ENCODE data around the gene TJP3. TPM values are rescaled to one million over a fixed set of nuclear protein-coding genes. Genes with fewer than 3 reads are reported as not detected.

Gene TJP3
- total and polyA plus RNA-seq, 10 of the 15 experiments (the other 5 are each of a cell fraction or from before 2014, with no cell fraction given) = 0.04 to 1.2 (median 0.29) TPM; not detected in 6

DNA sequence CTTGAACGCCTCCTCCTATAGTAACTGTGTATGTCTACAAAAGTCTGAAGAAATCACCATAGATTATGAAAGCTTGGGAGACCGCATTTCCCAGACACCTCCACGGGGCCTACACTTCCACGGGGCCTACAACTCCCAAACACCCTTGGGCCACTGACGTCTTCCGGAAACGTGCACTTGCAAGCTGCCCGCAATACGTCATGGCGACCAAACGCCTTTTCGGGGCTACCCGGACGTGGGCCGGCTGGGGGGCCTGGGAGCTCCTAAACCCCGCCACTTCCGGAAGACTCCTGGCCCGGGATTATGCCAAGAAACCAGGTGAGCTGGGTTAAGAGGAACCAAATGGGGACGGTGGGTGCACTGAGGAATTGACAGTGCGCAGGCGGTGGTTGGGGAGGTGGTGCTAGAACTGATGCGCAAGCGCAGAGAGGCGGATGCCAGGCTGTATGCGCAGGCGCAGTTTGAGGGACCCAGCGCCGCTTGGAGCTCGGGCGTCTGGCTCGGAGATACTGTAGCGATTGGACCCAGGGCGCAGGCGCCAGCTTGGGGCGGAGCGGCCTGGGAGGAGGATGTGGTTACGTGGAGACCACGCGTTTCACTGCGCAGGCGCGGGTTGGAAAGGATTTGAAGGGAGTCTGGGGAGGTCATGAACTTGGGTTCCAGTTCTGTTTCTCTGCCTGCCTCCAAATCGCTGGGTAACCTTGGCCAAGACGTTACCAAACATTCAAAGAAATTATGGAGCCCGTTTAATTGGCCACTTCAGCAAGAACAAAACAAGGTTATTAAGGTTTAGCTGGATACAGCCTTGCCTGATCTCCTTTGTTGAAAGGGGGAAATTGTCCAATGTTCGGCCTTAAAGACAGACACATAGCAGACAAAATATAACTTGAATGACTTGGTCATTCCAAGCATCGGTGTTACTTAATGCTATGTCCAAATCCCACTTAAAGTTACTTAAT is 54.6 kb downstream of the TJP3 start, which contains the start of gene MRPL54:
TSS of gene MRPL54 (plus strand) at position 182 of the 959 bp plus-strand sequence. CDS start at position 201, 19 bp downstream.
- Histone ChIP-seq H3K9me3 (replicated peaks; ENCODE audit: control insufficient read depth, insufficient read depth, low read length) (no peaks in the 10 kb centered on the region), H3K27ac (ENCODE audit: control insufficient read depth, insufficient read depth) (peak within 1 kb of the TSS; percentile 100), H2AFZ (ENCODE audit: control insufficient read depth, low read depth, low read length) (peak within 1 kb of the TSS; percentile 97), H3K4me2 (ENCODE audit: control insufficient read depth, insufficient read depth) (peak within 1 kb of the TSS; percentile 95), H3K4me3 (peak within 1 kb of the TSS; percentile 91), H3K36me3 (ENCODE audit: control insufficient read depth in 2 of 2, insufficient read depth in 2 of 2, low read length in 1 of 2) (peaks cover 0 to 12% of the 10 kb centered on the region in 2 experiments; a peak in 3 of 4 replicates), H4K20me1 (ENCODE audit: control insufficient read depth, insufficient read depth) (no peaks in the 10 kb centered on the region), H3K79me2 (ENCODE audit: control insufficient read depth, insufficient read depth, low read length) (peaks cover 25% of the 10 kb centered on the region), H3K4me1 (ENCODE audit: control insufficient read depth, insufficient read depth, low read length) (peaks cover 4% of the 10 kb centered on the region; the same call in 1 of the 2 replicates), H3K9ac (ENCODE audit: control insufficient read depth, insufficient read depth, low read length) (peak within 1 kb of the TSS; percentile 98), H3K27me3 (replicated peaks in 1 of 2; ENCODE audit: control insufficient read depth in 2 of 2, insufficient read depth in 2 of 2, low read length in 1 of 2) (no peaks in the 10 kb centered on the region)
- ChIA-PET POLR2A (interaction anchor here (0.6 to 1.9 kb wide), 11 partner anchors 209 to 1692 kb away, joined by 3 to 5 read pairs (median 4); partner anchors contain the start of genes CHAF1A, EBI3 and MPND), RAD21 (ENCODE audit: unreplicated experiment) (interaction anchor here (0.6 to 2.1 kb wide), 12 partner anchors 11 to 1615 kb away, joined by 3 to 7 read pairs (median 4); no protein-coding TSS in a partner anchor), CTCF (interaction anchor here (0.7 to 2.3 kb wide), 11 partner anchors 13 to 487 kb away, joined by 3 to 13 read pairs (median 3); partner anchors contain the start of genes EEF2 and PIP5K1C), SMC1A (ENCODE audit: uncharacterized antibody, unreplicated experiment) (interaction anchor here (0.6 to 1.5 kb wide), 11 partner anchors 19 to 444 kb away, joined by 3 to 8 read pairs (median 3); partner anchors contain the start of gene EEF2)
- BruUV-seq (replicated peaks) = TSS peak; percentile 97
- DNase-seq (ENCODE audit: low read depth, low spot score) (peak; percentile 97), ATAC-seq (peak; percentile 89), FAIRE-seq (peak; percentile 98)
- intact Hi-C loops (cut with micrococcal nuclease; ENCODE audit: unreplicated experiment) (no loop called here), in situ Hi-C loops (cut with MboI) (no loop called here)
- under 1% methylated on average over 47 of the region's 47 CpGs for WGBS (ENCODE audit: insufficient coverage, insufficient replicate concordance, low lambda C conversion rate, missing lambda C conversion rate)
- TF ChIP-seq IRF4 (IDR thresholded peaks at IDR 0.05; ENCODE audit: low read depth, low read length) = 0 out of 2 replicates have a peak, but pooled peaks have one; percentile 8
- TF ChIP-seq SUPT20H (IDR thresholded peaks at IDR 0.05; ENCODE audit: borderline replicate concordance, control insufficient read depth, low read depth, low read length) = no peak
- no peak for TF ChIP-seq CBX3 (IDR thresholded peaks at IDR 0.05; ENCODE audit: borderline replicate concordance, low read depth)
- no peak for TF ChIP-seq PAX8 (IDR thresholded peaks at IDR 0.05)
- peak; percentile 90 for TF ChIP-seq POLR2AphosphoS2 (IDR thresholded peaks at IDR 0.05; ENCODE audit: low read depth, low read length)
- no peak for TF ChIP-seq WRNIP1 (IDR thresholded peaks at IDR 0.05; ENCODE audit: borderline replicate concordance, low read depth, low read length)
- TF ChIP-seq POLR2AphosphoS5 (IDR thresholded peaks at IDR 0.05; ENCODE audit: low read length) = peak; percentile 95
- TF ChIP-seq, protein P1, sequence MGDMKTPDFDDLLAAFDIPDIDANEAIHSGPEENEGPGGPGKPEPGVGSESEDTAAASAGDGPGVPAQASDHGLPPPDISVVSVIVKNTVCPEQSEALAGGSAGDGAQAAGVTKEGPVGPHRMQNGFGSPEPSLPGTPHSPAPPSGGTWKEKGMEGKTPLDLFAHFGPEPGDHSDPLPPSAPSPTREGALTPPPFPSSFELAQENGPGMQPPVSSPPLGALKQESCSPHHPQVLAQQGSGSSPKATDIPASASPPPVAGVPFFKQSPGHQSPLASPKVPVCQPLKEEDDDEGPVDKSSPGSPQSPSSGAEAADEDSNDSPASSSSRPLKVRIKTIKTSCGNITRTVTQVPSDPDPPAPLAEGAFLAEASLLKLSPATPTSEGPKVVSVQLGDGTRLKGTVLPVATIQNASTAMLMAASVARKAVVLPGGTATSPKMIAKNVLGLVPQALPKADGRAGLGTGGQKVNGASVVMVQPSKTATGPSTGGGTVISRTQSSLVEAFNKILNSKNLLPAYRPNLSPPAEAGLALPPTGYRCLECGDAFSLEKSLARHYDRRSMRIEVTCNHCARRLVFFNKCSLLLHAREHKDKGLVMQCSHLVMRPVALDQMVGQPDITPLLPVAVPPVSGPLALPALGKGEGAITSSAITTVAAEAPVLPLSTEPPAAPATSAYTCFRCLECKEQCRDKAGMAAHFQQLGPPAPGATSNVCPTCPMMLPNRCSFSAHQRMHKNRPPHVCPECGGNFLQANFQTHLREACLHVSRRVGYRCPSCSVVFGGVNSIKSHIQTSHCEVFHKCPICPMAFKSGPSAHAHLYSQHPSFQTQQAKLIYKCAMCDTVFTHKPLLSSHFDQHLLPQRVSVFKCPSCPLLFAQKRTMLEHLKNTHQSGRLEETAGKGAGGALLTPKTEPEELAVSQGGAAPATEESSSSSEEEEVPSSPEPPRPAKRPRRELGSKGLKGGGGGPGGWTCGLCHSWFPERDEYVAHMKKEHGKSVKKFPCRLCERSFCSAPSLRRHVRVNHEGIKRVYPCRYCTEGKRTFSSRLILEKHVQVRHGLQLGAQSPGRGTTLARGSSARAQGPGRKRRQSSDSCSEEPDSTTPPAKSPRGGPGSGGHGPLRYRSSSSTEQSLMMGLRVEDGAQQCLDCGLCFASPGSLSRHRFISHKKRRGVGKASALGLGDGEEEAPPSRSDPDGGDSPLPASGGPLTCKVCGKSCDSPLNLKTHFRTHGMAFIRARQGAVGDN (IDR thresholded peaks at IDR 0.05) = peak; percentile 68
- peak; percentile 84 for TF ChIP-seq RUNX3 (IDR thresholded peaks at IDR 0.05; ENCODE audit: low read length)
- peak; percentile 76 for TF ChIP-seq ESRRA (IDR thresholded peaks at IDR 0.05; ENCODE audit: low read length)
- TF ChIP-seq CHD2 (IDR thresholded peaks at IDR 0.05; ENCODE audit: borderline replicate concordance, low read depth, low read length) = no peak
- TF ChIP-seq MEF2B (IDR thresholded peaks at IDR 0.05; ENCODE audit: partially characterized antibody, poor library complexity, severe bottlenecking) = no peak
- no peak for TF ChIP-seq CTCF (IDR thresholded peaks at IDR 0.05 in 2 of 3, conservative IDR thresholded peaks at IDR 0.05 in 1 of 3; ENCODE audit: control insufficient read depth in 2 of 3, extremely low read depth in 1 of 3, insufficient read depth in 1 of 3, low read depth in 3 of 3, low read length in 3 of 3)
- no peak for TF ChIP-seq ZSCAN29 (IDR thresholded peaks at IDR 0.05)
- TF ChIP-seq SPI1 (IDR thresholded peaks at IDR 0.05; ENCODE audit: borderline replicate concordance, insufficient read depth, low read depth, low read length) = peak; percentile 8; the same call in 1 of the 2 replicates
- TF ChIP-seq RAD21 (IDR thresholded peaks at IDR 0.05; ENCODE audit: insufficient read depth, low read depth, low read length) = no peak
- TF ChIP-seq SP1 (IDR thresholded peaks at IDR 0.05; ENCODE audit: low read depth, low read length) = peak; percentile 17

Data from GM12878 (cell line).